Progenitor cell of endocrine pancreas (in vitro differentiated cells): Measurements from ENCODE around the gene RAC3. TPM values are rescaled to one million over a fixed set of nuclear protein-coding genes. Genes with fewer than 3 reads are reported as not detected.
A peak's percentile ranks its signal among the peaks of the same experiment; 100 is the strongest.

Source experiments
- DNase-seq: peaks from one replicate; pipeline ENCODE4 v3.0.0; 2021; ENCODE audit warnings: low spot score; ENCODE audit not compliant: unreplicated experiment
- H3K27ac Mint-ChIP-seq: 2 replicates; pipeline ENCODE4 v1.8.0; 2021; ENCODE audit warnings: mild to moderate bottlenecking, moderate library complexity, mixed read lengths
- H3K27me3 Mint-ChIP-seq: 2 replicates; pipeline ENCODE4 v1.8.0; 2021; ENCODE audit warnings: mixed read lengths
- H3K36me3 Mint-ChIP-seq: 2 replicates; pipeline ENCODE4 v1.8.0; 2022; ENCODE audit warnings: mixed read lengths; ENCODE audit not compliant: insufficient read depth
- H3K4me1 Mint-ChIP-seq: 2 replicates; pipeline ENCODE4 v1.8.0; 2021; ENCODE audit warnings: low read depth, mixed read lengths
- H3K4me3 Mint-ChIP-seq: 2 replicates; pipeline ENCODE4 v1.8.0; 2021; ENCODE audit warnings: low read depth, mild to moderate bottlenecking, moderate library complexity, mixed read lengths
- H3K9me3 Mint-ChIP-seq: 2 replicates; pipeline ENCODE4 v1.8.0; 2021; ENCODE audit warnings: low read depth, mixed read lengths
- CTCF ChIP-seq: fragments of 200-600 bp; sonication (generic); IDR thresholded peaks from one replicate; pipeline ENCODE4 v1.5.0; 2021; ENCODE audit warnings: antibody characterized with exemption, mild to moderate bottlenecking; ENCODE audit not compliant: unreplicated experiment
- total RNA-seq: library from RNA; stranded (reverse); gene quantifications from 2 replicates; pipeline ENCODE4 v1.2.1, GENCODE V29; 2021

RAC3 gene
- total RNA-seq, 1 donor from 2014 or later, result 25.2 TPM

DNA sequence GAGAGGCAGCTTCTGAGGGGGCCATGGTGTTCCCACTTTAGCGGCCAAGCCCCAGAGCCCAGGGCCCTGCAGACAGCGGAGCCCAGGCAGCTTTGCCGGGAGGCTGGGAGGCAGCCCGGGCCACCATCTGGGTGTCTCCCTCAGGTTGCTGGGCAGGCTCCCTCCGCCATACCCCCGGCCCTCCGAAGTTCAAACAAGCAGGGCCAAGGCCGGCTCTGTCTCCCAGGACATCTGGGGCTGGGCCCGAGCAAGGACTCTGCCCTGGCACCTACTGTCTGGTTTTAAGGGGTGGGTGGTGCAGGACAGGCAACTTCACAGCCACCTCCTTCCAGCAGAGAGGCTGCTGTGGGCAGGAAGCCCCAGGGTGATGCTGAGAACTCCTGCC lies 31.5 kb downstream of the RAC3 start:
- no peaks in the 10 kb centered on the region for H3K9me3 Mint-ChIP-seq
- H3K36me3 Mint-ChIP-seq, result peaks cover 2% of the 10 kb centered on the region
- no peak overlapping the region for H3K4me3 Mint-ChIP-seq
- H3K27me3 Mint-ChIP-seq, result no peaks in the 10 kb centered on the region
- H3K27ac Mint-ChIP-seq, result no peak overlapping the region
- no peak for TF ChIP-seq CTCF
- no peak for DNase-seq
- H3K4me1 Mint-ChIP-seq, result peaks cover 1% of the 10 kb centered on the region

- TF ChIP-seq CTCF, result no peak
- Mint-ChIP-seq H3K27me3 (no peaks in the 10 kb centered on the region), H3K27ac (no peak overlapping the region), H3K4me1 (peaks cover 1% of the 10 kb centered on the region), H3K4me3 (peak overlapping the region; percentile 65), H3K9me3 (no peaks in the 10 kb centered on the region), H3K36me3 (peaks cover 2% of the 10 kb centered on the region)
- DNase-seq, result no peak
These were observed 32.2 kb downstream of the RAC3 start for GRCh38 chr17:82063424-82064415.

GRCh38 chr17:82064433-82065192 lies 33.1 kb downstream of the RAC3 start:
- no peak overlapping the region for H3K27ac Mint-ChIP-seq
- peaks cover 2% of the 10 kb centered on the region for H3K36me3 Mint-ChIP-seq
- H3K4me3 Mint-ChIP-seq, result peak overlapping the region; percentile 65
- no peak for DNase-seq
- TF ChIP-seq CTCF, result no peak
- H3K27me3 Mint-ChIP-seq, result no peaks in the 10 kb centered on the region
- H3K4me1 Mint-ChIP-seq, result peaks cover 1% of the 10 kb centered on the region
- no peaks in the 10 kb centered on the region for H3K9me3 Mint-ChIP-seq

DNA sequence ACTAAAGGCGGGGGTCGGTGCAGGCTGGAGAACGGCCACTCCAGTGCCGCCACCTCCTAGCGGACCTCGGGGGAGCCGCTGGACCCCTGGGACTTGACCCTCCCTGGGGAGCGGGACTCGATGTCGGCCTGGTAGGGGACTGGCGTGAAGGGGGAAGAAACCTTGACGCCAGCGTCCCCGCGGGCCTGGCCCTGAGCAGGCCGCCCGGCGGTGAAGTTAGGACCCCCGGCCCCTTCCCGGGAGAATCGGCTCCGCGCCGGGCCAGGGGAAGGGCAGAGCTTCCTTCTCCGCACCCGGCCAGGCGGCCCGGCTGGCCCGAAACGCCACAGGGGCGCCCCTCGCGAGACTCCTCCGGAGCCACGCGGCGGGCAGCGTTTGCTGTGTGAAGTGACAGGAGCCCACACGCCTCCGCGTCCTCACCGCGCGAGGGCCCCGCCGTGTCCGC lies 33.7 kb downstream of the RAC3 start:
- Mint-ChIP-seq H3K36me3 (peaks cover under 1% of the 10 kb centered on the region), H3K27ac (no peak overlapping the region), H3K4me1 (peaks cover 1% of the 10 kb centered on the region), H3K4me3 (peak overlapping the region; percentile 65), H3K9me3 (no peaks in the 10 kb centered on the region), H3K27me3 (no peaks in the 10 kb centered on the region)
- no peak for DNase-seq
- no peak for TF ChIP-seq CTCF

DNA sequence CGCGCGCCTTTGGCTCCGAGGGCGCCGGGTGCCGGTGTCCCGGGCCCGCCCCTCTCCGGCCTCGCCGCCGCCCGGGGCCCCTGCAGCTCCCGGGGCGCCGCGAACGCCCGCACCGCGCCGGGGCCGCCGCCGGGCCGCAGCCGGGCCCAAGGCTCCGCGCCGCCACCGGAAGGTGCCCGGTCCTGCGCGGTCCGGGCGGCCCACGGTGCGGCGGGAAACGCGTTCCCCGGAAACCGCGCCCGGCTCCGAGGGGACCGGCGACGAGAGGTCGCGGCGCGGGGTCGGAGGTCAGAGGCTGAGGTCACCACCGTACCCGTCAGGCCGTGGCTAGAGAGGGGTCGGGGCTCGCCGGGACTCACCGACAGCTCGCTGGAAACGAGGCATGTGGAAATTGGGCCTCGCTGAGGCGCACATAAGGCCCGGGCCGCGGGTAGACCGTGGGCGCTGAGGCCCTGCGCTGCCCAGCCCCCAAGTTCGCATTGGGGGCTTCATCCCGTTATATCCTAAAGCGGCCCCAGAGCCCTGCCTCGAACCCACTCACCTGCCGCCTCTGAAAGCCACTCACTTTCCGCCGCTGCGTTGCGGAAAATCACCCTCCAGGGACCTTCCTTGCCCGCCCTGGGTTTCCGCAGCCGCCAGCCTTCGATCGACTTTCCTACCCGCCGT lies 34.3 kb downstream of the RAC3 start, which contains the start of gene DUS1L:
Gene DUS1L, minus strand, starts transcription at position 167 of the 666 bp plus-strand sequence. CDS start 745 bp downstream, outside the sequence.
- H3K27ac Mint-ChIP-seq, result peak within 1 kb of the TSS; percentile 92
- no peaks in the 10 kb centered on the region for H3K9me3 Mint-ChIP-seq
- peak; percentile 40 for DNase-seq
- H3K4me3 Mint-ChIP-seq, result peak within 1 kb of the TSS; percentile 76
- no peaks in the 10 kb centered on the region for H3K36me3 Mint-ChIP-seq
- H3K27me3 Mint-ChIP-seq, result peaks cover 4% of the 10 kb centered on the region
- no peak for TF ChIP-seq CTCF
- H3K4me1 Mint-ChIP-seq, result peaks cover 1% of the 10 kb centered on the region
